GM12878 (cell line): ENCODE results near the gene RALGDS. TPM values are rescaled to one million over a fixed set of nuclear protein-coding genes. Genes with fewer than 3 reads are reported as not detected.

ENCODE experiments used
- CREM ChIP-seq: IDR thresholded peaks from 2 replicates; pipeline ENCODE4 v1.6.1; 2014; ENCODE audit warnings: antibody characterized with exemption, low read depth
- EED ChIP-seq: sonication (generic); IDR thresholded peaks from 2 replicates; pipeline ENCODE4 v1.6.1; 2016; ENCODE audit warnings: antibody characterized with exemption, low read depth
- EP300 ChIP-seq, 2 experiments: fragments of 150-350 bp in 1 of 2; IDR thresholded peaks; 2 replicates each; pipeline ENCODE4 v1.6.1; 2011 to 2012; ENCODE audit warnings: low read depth in 2 of 2, low read length in 2 of 2, borderline replicate concordance in 1 of 2, improper control_type of control experiment in 1 of 2, inconsistent platforms in 1 of 2; ENCODE audit not compliant: control insufficient read depth in 1 of 2
- HDGF ChIP-seq: fragments of 450-650 bp; IDR thresholded peaks from 2 replicates; pipeline ENCODE4 v1.6.1; 2016; ENCODE audit warnings: antibody characterized with exemption
- KLF5 ChIP-seq: fragments of 450-650 bp; IDR thresholded peaks from 2 replicates; pipeline ENCODE4 v1.6.1; 2014; ENCODE audit warnings: mild to moderate bottlenecking; ENCODE audit not compliant: partially characterized antibody
- LARP7 ChIP-seq: fragments of 450-650 bp; IDR thresholded peaks from 2 replicates; pipeline ENCODE4 v1.6.1; 2017; ENCODE audit warnings: mild to moderate bottlenecking
- MXI1 ChIP-seq: fragments of 150-350 bp; IDR thresholded peaks from 2 replicates; pipeline ENCODE4 v1.6.1; 2011; ENCODE audit warnings: low read depth, mild to moderate bottlenecking, inconsistent platforms, low read length, improper control_type of control experiment
- MYB ChIP-seq: fragments of 150-350 bp; IDR thresholded peaks from 2 replicates; pipeline ENCODE4 v1.6.1; 2014; ENCODE audit warnings: mild to moderate bottlenecking, low read depth, low read length, borderline replicate concordance
- NFIC ChIP-seq: IDR thresholded peaks from 2 replicates; pipeline ENCODE4 v1.6.1; 2012; ENCODE audit warnings: low read depth, mild to moderate bottlenecking, inconsistent platforms, low read length, moderate library complexity
- NFXL1 ChIP-seq: fragments of 450-650 bp; IDR thresholded peaks from 2 replicates; pipeline ENCODE4 v1.6.1; 2017; ENCODE audit warnings: antibody characterized with exemption, mild to moderate bottlenecking, borderline replicate concordance
- RBBP5 ChIP-seq: fragments of 200-600 bp; sonication (generic); conservative IDR thresholded peaks from 2 replicates; pipeline ENCODE4 v1.6.1; 2016
- TBL1XR1 ChIP-seq: IDR thresholded peaks from 2 replicates; pipeline ENCODE4 v1.6.1; 2012; ENCODE audit warnings: low read depth, low read length, improper control_type of control experiment
- polyA plus RNA-seq, 11 experiments: library from polyadenylated mRNA; depleted of rRNA in 4 of 11; unstranded in 6 of 11; stranded (reverse) in 5 of 11; fragments of >200 nt; fragmentation: Nextera tagmentation in 4 of 11; fragmentation: Illumina TruSeq in 1 of 11; extraction: Ambion mirVana in 4 of 11; extraction: Trizol in 1 of 11; gene quantifications; 1 replicate in 1 of 11; 2 replicates in 10 of 11; pipeline versions ENCODE4 v1.2.1 to v1.2.3, GENCODE V29; 2011 to 2016; ENCODE audit warnings: inconsistent platforms in 2 of 11, missing spikeins in 2 of 11, low read depth in 1 of 11
- total RNA-seq, 4 experiments: library from RNA; depleted of rRNA in 3 of 4; stranded (reverse); fragments of >200 nt in 3 of 4; fragmentation: Illumina TruSeq in 1 of 4; extraction: Trizol in 1 of 4; gene quantifications; 2 replicates each; pipeline versions ENCODE4 v1.2.1 to v1.2.3, GENCODE V29; 2013 to 2021
- TF ChIP-seq, protein P1 (sequence below): IDR thresholded peaks from 2 replicates; pipeline ENCODE4 v1.6.1; 2012; ENCODE audit warnings: low read depth, low read length, improper control_type of control experiment
- TF ChIP-seq, protein P2 (sequence below): fragments of 450-650 bp; conservative IDR thresholded peaks from 2 replicates; pipeline ENCODE4 v1.6.1; 2017; ENCODE audit warnings: mild to moderate bottlenecking, moderate library complexity
- TF ChIP-seq, protein P3 (sequence below): fragments of 450-650 bp; IDR thresholded peaks from 2 replicates; pipeline ENCODE4 v1.6.1; 2017; ENCODE audit warnings: mild to moderate bottlenecking, moderate library complexity

RALGDS gene
- total and polyA plus RNA-seq, 10 of the 15 experiments (the other 5 are each of a cell fraction or from before 2014, with no cell fraction given), result 1.3 to 48.6 (median 21.2) TPM

DNA sequence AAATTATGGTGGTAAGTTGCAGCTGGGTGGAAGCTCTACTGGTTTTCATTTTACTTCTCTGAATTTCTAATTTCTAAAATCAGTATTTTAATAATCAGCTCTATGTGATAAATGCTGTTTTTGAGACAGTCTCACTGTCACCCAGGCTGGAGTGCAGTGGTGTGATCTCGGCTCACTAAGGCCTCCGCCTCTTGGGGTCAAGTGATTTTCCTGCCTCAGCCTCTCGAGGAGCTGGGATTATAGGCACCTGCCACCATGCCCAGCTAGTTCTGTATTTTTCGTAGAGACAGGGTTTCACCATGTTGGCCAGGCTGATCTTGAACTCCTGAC lies 1.5 kb upstream of the RALGDS start (continued):
- TF ChIP-seq NFXL1 (no peak), MXI1 (no peak), RBBP5 (no peak), CREM (no peak), KLF5 (no peak), TBL1XR1 (no peak), MYB (no peak), HDGF (no peak), EP300 (IDR thresholded peaks at IDR 0.05; ENCODE audit: borderline replicate concordance in 1 of 2, control insufficient read depth in 1 of 2, low read depth in 2 of 2, low read length in 2 of 2) (no peak), LARP7 (no peak), NFIC (no peak), EED (no peak)
- TF ChIP-seq, protein P1, sequence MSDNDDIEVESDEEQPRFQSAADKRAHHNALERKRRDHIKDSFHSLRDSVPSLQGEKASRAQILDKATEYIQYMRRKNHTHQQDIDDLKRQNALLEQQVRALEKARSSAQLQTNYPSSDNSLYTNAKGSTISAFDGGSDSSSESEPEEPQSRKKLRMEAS, result no peak
- TF ChIP-seq, protein P2, sequence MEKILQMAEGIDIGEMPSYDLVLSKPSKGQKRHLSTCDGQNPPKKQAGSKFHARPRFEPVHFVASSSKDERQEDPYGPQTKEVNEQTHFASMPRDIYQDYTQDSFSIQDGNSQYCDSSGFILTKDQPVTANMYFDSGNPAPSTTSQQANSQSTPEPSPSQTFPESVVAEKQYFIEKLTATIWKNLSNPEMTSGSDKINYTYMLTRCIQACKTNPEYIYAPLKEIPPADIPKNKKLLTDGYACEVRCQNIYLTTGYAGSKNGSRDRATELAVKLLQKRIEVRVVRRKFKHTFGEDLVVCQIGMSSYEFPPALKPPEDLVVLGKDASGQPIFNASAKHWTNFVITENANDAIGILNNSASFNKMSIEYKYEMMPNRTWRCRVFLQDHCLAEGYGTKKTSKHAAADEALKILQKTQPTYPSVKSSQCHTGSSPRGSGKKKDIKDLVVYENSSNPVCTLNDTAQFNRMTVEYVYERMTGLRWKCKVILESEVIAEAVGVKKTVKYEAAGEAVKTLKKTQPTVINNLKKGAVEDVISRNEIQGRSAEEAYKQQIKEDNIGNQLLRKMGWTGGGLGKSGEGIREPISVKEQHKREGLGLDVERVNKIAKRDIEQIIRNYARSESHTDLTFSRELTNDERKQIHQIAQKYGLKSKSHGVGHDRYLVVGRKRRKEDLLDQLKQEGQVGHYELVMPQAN, result no peak
- TF ChIP-seq, protein P3, sequence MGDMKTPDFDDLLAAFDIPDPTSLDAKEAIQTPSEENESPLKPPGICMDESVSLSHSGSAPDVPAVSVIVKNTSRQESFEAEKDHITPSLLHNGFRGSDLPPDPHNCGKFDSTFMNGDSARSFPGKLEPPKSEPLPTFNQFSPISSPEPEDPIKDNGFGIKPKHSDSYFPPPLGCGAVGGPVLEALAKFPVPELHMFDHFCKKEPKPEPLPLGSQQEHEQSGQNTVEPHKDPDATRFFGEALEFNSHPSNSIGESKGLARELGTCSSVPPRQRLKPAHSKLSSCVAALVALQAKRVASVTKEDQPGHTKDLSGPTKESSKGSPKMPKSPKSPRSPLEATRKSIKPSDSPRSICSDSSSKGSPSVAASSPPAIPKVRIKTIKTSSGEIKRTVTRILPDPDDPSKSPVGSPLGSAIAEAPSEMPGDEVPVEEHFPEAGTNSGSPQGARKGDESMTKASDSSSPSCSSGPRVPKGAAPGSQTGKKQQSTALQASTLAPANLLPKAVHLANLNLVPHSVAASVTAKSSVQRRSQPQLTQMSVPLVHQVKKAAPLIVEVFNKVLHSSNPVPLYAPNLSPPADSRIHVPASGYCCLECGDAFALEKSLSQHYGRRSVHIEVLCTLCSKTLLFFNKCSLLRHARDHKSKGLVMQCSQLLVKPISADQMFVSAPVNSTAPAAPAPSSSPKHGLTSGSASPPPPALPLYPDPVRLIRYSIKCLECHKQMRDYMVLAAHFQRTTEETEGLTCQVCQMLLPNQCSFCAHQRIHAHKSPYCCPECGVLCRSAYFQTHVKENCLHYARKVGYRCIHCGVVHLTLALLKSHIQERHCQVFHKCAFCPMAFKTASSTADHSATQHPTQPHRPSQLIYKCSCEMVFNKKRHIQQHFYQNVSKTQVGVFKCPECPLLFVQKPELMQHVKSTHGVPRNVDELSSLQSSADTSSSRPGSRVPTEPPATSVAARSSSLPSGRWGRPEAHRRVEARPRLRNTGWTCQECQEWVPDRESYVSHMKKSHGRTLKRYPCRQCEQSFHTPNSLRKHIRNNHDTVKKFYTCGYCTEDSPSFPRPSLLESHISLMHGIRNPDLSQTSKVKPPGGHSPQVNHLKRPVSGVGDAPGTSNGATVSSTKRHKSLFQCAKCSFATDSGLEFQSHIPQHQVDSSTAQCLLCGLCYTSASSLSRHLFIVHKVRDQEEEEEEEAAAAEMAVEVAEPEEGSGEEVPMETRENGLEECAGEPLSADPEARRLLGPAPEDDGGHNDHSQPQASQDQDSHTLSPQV, result no peak
